Measurements from ENCODE around the gene FKBP14.

FKBP14 gene

DNA sequence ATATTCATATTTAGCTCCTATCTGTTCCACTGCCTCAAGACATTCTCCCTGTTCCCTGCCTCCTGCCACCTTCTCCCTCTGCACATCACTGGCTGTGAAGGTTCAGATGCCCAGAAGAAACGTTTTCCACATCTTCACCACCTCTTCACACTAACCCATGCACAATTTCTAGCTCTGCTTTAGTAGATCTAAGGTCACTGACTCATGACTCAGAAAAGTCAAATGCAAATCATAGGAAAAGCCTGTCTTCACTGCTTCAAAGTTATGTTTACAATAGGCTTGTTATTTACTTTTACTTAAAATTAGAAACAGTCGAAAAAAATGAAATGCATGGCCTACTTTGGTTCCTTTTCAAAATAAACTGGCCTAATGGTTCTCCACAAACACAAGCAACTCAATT is 39.4 kb downstream of the FKBP14 start:
- TF ChIP-seq CTCF (IDR thresholded peaks at IDR 0.05; ENCODE audit: extremely low read depth, missing control alignments), result no peak
- no peak for DNase-seq (ENCODE audit: low spot score)

DNA sequence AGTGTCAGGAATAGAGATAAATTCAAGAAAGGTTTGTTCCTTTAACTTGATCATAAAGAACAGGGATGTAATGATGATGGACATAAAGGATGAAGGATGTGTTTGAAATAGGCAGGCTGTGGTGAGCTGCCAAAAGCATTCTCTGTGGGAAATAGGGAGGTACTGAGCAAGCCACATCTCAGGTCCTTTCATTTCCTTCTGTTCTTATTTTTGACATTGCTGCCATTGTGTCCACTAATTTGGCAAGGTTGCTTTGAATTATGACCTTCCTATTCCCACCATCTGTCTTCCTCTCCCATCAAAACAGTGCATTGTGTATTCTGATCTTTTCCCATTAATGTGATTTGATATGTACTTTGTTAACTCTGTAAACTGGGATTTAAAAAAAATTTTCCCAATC is 46.4 kb downstream of the FKBP14 start:
- no peak for DNase-seq (ENCODE audit: low spot score)
- no peak for TF ChIP-seq CTCF (IDR thresholded peaks at IDR 0.05; ENCODE audit: extremely low read depth, missing control alignments)

- no peak for DNase-seq (ENCODE audit: low spot score)
Observed at GRCh38 chr7:29977886-29978651, 48.4 kb downstream of the FKBP14 start.

GRCh38 chr7:29976673-29977415 is 49.7 kb downstream of the FKBP14 start:
- no peak for DNase-seq (ENCODE audit: low spot score)
- no peak for TF ChIP-seq CTCF (IDR thresholded peaks at IDR 0.05; ENCODE audit: extremely low read depth, missing control alignments)

More at GRCh38 chr7:29977886-29978651, 48.4 kb downstream of the FKBP14 start:
- TF ChIP-seq CTCF (IDR thresholded peaks at IDR 0.05; ENCODE audit: extremely low read depth, missing control alignments), result no peak

DNA sequence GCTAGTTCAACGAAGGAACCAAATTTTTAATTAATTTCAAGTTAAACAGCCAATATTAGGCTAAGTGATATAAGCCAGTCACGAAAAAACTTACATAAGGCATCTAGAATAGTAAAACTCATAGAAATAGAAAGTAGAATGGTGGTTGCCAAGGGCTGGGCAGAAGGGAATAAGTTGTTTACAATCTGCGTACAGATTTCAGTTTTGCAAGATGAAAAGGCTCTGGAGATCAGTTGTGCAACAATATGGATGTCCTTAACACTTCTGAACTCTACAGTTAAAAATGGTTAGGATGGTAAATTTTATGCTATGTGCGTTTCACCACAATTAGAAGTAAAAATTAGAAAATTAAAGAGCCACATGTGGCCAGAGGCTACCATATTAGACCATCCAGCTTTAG is 50.2 kb downstream of the FKBP14 start:
- no peak for TF ChIP-seq CTCF (IDR thresholded peaks at IDR 0.05; ENCODE audit: extremely low read depth, missing control alignments)
- DNase-seq (ENCODE audit: low spot score), result no peak

GRCh38 chr7:29975561-29975960 is 50.9 kb downstream of the FKBP14 start:
- DNase-seq (ENCODE audit: low spot score), result no peak

More at GRCh38 chr7:29975561-29975960, 50.9 kb downstream of the FKBP14 start:
- TF ChIP-seq CTCF (IDR thresholded peaks at IDR 0.05; ENCODE audit: extremely low read depth, missing control alignments), result no peak
